GM18499 (cell line): ENCODE data around the gene CALM3.

Experiments used
- ATAC-seq: cut with Tn5 transposase; IDR thresholded peaks from one replicate; pipeline ENCODE4 v1.9.1; 2021; ENCODE audit warnings: moderate number of reproducible peaks; ENCODE audit not compliant: insufficient read depth, unreplicated experiment

Gene CALM3

DNA sequence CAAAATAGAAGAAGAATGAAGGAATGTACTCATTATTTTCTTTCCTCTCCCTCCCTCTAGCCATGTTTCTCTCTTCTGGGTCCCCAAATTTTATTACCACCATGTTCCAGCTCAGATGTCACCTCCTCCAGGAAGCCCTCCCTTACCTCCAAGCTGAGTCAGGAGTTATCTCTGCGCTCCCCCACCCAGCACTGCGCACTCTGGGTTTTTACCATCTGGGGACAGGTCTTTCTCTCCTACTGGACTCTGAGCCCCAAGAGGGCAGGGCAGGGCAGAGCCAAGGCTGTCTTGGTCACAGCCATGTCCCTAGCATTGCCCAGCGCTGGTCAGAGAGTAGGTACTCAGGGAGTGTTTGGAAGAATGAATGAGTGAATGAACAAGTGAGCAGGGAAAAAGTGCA, 32.0 kb downstream of the CALM3 start:
- no peak for ATAC-seq

DNA sequence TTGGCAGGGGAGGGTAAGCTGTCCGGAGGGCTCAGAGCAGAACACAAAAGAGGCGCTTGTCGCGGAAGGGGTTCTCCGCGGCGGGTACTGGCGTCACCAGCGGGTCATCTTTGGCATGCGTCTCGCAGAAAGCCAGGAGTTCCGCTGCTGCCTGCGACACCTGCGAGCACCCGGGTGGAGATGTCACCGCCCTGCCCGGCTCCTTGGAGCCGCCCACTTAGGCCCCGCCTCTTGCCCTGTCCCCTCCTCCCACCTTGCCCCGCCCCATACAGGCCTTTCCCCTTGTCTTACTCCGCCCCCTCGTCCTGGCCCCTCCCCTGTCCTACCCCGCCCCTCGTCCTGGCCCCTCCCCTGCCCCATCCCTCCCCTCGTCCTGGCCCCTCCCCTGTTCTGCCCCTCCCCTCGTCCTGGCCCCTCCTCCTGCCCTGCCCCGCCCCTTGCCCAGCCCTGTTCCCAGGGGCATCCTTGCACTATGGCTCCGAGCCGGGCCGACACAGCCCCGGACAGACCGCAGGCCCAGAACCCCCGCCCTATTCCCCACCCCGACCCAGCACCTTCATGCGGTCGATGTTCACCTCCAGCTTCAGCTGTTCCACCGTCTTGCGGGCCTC, 33.0 kb downstream of the CALM3 start:
- no peak for ATAC-seq

DNA sequence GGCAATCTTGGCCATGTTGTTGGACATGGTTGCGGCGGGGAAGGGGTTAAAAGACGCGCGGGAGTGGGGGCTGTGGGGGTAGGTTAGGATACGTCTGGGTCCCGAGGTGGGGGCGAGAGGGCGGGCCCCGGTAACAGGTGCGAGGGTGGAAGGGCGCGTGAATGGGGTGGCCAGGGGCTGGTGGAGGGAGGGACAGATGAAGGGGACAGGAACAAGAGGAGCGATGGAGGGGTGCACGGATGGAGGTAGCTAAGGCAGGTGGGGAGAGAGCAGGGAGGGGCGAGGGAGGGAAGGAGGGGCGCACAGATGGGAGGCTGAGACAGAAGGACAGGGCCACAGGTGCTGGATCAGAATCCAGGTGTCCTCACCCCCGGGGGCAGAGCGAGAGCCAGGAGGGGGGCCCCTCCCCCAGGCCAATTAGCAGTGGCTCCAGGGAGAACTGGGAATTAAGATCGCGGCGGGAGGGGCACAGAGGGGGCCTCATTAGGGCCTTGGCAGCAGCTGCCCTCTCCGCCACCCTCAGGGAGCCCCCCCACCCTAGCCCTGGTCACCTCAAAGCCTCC, 33.6 kb downstream of the CALM3 start:
- ATAC-seq, result no peak

DNA sequence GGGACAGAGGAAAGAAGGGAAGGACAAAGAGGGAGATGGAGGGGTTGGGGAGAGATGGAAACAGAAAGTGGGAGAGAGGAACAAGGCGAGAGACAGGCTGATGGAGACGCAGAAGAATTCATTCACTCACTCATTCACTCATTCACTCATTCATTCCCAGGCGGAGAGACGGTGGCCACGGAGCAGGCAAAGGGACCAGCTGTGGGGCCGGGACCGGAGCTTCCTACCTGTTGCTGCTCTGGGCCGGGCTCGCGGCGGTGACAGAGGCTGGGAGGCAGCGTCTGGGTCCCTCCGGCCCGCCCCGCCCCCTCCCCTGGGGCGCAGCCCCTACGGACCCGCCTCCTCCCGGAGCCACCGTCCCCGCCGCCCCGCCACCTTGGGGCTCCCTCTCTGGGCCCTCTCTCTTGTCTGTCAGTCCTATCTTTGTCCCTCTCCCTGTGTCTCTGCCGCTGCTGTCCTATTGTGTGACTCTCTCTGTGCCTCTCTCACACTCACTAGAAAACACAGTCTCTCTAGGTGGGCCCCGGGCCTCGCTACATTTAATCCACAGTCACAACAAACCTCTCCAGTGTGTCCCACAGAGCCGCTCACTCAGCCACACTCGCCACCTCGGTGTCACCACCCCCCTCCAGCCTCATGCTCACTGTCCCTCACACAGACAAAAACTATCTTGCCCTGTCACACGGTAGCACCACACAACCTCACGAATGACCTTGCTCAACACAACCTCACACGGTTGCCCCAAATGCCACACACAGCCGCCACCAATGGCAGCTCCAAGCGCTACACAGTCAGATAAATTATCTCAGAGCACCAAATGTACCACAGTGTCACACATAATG, 35.0 kb downstream of the CALM3 start, which contains the start of gene GNG8:
Gene GNG8 (minus strand): TSS at position 283 of the 842 bp plus-strand sequence. CDS start 1,520 bp downstream, outside the sequence.
- ATAC-seq, result no peak

DNA sequence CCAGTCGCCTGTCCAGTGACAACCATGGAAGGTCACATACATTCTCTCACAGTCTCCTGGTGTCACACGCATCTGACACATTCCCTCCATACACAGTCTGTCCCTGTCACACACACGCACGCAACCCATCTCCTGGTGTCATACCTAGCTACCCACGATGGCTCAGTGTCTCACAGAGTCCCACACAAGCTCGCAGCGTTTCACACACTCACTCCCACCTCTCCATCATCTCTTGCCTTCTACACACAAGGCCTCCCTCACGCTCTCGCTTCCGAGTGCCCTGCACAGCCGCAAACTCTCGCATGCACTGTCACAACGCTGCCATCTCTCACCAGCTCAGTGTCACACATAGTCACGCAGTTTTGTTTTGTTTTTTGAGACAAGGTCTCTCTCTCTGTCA, 36.1 kb downstream of the CALM3 start:
- ATAC-seq, result no peak

DNA sequence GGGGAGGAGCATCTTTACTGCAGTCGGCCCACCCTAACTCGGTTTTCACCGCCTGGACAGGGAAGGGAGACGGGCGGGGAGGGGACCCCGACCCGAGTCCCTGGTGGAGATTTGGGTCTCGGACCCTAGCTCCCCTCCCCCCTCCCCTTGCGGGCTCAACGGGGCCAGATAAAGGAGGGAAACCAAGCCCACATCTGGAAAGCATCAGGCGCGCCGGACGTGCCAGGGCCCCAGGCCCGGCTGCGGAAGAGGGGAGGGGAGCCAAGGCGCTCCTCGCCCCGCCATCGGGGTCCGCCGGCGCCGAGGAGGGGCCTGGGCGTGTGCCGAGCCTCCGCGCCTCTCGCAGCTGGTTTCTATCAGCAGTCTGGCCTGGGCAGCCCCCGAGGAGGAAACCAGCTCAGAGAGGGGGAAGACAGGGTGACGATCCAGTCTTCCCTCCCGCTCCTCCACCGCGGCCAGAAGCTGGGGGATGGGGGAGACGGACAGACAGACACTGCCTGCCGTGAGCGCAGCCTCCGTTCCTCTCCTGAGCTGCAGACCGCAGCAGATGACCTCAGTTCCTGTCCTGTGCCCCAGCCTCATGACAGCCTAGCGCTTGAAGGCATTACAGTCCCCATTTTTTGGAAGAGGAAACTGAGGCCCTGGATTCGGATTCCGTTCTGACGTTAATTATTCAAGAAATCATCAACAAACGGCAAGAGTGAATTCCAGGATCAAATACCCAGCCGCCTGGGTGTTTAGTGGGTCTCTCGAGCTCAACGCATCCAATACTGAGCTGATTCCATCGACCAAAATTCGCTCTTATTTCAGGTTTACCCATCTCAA, 38.4 kb downstream of the CALM3 start:
- no peak for ATAC-seq

DNA sequence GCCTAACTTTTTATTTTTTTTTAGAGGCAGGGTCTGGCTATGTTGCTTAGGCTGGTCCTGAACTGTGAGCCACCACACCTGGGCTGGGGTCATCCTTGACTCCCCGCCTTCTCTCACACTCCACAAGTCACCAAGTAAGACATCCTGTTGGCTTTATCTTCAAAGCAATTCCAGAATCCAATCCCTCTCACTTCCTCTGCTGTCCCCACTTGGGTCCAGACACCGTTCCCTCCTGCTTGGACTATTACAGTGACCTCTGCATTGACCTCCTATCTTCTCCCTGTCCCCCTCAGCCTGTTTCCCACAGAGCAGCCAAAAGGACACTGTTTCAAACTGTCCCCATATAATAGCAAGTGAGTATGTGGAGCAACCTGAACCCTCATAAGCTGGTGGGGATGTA, 39.5 kb downstream of the CALM3 start:
- ATAC-seq, result no peak

DNA sequence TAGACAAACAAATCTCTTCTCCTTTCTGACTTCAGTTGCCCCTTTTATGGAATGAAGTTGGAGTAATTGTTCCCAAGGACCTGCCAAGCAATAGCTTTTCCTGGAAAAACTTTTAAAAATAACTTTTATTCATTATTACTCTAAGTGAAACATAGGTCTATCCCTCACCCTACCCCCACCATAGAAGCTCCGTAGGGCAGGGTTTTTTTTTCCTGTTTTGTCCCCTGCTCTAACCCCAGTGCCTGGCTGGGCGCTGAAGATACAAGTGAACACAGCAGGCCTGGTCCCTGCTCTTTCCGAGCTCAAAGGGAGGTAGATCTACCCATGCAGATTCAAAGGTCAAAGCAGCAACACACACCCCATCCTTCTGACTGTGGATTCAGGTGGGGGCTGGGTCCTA, 43.6 kb downstream of the CALM3 start:
- no peak for ATAC-seq

DNA sequence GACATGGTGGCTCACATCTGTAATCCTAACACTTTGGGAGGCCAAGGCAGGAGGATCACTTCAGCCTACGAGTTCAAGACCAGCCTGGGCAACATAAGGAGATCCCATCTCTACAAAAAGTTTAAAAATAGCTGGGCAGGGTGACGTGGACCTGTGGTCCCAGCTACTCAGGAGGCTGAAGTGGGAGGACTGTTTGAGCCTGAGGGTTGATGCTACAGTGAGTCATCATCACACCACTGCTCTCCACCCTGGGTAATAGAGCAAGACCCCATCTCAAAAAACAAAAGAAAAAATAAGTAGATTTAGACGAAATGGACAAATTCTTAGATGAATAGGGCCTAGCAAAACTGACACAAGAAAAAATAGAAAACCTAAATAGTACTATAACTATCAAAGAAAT, 45.3 kb downstream of the CALM3 start:
- ATAC-seq, result no peak

DNA sequence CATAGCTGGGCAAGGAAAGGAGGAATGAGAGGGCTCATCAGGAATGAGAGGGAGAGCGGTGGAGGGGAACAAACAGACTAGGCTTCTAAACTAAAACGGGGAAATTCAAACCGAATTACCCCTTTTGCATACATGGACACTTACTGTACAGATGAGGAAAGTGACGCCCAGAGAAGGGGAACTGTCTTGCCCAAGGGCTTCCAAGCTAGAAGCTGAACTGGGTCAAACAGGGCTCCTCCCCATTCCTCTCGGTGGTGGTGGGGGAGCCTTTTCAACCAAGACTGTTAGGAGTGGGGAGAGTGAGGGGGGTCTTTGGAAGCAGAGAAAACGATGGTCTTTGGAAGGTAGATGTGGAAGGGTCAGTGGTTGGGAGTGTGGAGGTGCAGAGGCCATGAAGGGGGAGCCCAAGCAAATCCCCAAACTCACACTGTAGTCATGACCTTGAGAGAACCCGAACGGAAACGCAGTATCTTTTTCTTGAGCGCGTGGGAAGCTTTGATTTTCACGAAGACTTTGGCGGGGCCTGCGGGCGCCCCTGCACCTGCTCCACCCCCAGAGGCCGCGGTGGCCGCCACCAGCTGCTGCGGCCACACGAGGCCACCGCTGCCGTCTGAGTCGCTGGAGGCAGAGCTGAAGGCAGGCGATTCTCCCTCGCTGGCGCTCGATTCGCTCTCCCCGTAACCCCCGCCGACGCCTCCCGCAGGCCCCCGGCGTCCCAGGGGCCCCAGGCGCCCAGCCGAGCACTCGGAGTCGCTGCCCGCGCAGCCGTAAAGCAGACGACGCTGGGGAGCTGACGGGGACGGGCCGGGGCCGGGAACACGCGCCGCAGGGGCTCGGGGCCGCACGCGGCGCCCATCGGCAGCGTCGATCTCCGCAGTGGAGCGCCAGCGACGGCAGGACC, 47.2 kb downstream of the CALM3 start:
- no peak for ATAC-seq

DNA sequence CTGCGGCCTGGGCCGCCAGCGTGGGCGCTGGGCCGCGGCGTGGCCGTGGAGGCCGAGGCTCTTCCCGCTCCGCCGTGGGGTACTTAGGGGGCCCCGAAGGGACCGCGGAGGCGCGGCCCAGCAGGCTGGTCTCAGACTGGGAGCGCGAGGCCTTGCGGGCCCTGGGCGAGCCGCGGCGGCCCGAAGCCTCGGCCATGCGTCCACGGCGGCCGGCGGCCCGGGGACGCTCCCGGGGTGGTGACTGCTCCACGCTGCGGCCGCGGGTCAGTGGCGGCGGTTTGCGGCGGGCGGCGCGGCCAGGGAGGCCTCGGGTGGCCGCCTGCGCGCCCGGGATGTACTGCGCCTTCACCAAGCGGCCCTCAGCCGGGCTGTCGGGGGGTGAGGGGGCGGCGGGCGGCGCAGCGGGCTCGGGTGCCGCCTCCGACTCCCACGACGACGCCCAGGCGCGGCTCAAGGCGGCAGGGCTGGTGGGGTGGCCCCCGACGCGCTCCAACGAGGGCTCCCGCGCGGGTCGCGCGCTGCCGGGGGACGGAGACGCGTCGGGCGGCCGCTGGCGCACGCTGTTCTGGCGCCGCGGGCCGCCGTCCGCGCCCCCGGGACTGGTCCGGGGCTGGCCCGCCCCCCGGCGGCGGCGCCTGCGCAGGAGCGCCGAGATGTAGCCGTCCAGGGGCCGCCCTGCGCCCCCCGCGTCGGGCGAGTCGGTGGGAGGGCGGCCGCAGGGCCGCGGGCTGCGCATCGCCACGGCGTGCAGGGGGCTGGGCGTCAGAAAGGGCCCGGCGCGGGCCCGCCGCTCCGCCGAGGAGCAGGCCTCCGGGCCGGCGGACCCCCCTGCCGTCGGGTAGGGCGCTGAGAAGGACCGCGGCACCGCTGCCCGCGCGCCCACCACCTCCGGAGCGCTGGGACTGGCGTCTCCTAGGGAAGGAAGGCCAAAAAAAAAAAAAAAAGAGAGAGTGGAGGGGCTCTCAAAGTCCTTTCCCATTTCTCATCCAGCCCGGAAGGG, 48.1 kb downstream of the CALM3 start:
- no peak for ATAC-seq

DNA sequence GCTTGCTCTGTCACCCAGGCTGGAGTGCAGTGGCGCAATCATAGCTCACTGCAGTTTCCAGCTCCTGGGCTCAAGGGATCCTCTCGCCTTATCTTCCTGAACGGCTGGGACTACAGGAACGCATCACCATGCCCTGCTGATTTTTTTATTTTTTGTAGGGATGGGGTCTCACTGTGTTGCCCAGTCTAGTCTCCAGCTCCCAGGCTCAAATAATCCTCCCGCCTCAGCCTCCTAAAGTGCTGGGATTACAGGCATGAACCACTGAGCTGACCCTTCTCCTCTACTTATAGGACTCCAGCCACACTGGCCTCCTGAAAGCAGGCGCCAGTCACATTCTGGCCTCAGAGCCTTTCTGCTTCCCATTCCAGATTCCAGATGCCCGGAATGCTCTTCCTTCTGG, 49.3 kb downstream of the CALM3 start:
- ATAC-seq, result no peak

DNA sequence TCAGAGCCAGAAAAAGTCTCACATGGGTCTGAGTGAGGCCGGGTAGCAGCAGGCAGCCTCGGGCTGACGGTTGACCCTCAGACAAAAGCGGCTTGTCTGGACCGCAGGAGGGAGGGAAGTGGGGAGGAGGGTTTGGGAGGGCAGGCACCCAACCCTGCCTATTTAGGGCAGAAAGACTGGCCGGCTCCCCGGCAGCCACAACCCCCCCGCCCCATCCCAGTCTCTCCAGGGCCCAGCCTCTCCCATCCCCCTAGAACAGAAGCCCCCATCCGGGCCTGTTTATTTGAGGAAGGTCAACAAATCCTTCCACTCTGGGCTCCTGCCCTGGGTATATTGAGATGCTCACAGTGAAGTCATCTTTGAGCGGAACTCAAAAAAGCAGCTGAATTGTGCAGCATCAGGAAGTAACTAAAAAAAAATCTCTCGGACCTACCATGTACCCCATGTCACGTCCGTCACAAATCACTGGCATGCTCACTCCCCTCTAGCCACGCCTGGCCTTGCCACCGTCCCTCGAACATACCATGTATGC, 53.6 kb downstream of the CALM3 start:
- no peak for ATAC-seq

DNA sequence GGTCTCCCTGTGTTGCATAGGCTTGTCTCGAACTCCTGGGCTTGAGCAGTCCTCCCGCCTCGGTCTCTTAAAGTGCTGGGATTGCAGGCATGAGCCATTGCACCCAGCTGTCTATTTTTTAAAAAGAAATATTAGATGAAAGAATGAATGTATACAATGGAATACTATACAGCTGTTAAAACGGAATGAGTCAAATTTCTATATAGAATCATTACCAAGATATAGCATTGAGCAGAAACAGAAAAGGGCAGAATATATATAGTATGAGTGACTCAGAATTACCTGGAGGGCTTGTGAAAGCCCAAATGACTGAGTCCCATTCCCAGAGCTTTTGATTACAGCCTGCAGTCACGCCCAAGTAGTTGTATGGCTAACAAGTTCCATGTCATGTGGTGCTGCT, 55.4 kb downstream of the CALM3 start:
- ATAC-seq, result no peak

DNA sequence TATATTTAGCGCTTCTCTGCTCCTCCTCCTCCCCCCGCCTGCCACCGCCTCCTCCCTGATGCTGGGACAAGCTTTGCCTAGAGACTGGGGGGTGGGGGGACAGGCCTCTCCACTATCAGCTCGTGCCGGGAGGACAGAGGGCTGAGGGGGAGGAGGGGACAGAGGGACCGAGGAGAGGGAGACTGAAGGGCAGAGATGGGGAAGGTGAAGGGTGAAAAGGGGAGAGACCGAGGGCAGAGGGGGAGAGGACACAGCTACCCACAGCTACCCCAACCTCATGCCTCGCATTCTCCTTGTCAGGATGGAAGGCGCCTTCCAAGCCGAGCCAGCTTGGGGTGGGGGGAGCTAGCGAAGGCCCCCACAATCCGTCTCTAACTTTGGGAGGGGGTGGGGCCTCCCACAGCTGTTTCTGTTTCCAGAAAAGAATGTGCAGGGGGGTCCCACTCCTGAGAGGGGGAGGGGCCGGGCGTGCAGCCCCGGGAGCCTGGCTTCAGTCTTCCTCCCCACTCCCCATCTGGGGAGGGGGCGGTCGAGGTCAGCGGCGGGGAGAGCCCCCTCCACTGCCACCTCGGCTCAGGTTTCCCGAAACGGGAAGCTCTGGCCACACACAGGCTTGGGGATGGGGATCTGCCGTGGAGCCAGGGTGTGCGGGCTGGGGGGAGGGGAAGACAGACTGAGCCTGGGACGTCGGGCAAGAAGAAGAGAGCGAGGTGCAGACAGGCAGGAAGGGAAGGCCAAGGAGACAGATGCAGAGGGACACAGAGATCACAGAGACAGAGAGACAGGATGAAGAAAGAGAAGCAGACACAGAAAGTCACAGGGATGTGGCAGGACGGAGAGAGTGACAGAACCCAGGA, 58.2 kb downstream of the CALM3 start:
- no peak for ATAC-seq

DNA sequence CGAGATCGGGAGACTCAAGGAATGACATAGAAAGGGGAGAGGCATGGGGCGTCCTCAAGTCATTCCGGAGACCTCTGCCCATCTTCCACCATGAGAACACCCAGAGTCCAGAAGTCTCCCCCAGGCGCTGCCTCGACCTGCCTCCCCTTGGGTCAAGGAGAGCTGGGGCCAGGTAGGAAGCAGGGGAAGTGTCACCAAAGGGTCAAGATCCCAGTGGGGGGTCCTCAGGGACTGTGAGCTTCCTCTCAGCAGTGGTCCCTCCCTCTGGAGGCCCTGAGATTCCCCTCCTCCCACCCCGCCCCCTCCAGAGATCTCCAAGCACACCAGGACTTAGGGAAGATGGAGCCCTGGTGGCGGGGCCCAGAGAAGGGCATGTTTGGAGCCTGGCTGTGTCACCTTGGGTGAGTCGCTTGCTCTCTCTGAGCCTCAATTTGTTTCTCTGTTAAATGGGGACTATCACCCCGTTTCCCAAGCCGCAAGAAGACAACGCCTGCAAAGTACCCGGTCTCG, 58.9 kb downstream of the CALM3 start:
- no peak for ATAC-seq
